H9 (cell line): ENCODE measurements around the gene TOM1L2. TPM values are rescaled to one million over a fixed set of nuclear protein-coding genes. Genes with fewer than 3 reads are reported as not detected.
A peak's percentile ranks its signal among the peaks of the same experiment; 100 is the strongest.

ENCODE experiments used
- DNase-seq: peaks from one replicate; pipeline ENCODE4 v3.0.0-alpha.2; 2017
- H2AFZ ChIP-seq: one replicate; pipeline ENCODE4 v1.6.1; 2013; ENCODE audit warnings: mild to moderate bottlenecking, low read length, control low read depth, moderate library complexity
- H2AK5ac ChIP-seq: 2 replicates; pipeline ENCODE4 v1.6.1; 2013; ENCODE audit warnings: low read length, control low read depth, mixed read lengths; ENCODE audit not compliant: insufficient read length
- H2BK120ac ChIP-seq: one replicate; pipeline ENCODE4 v1.6.1; 2013; ENCODE audit warnings: low read depth, mild to moderate bottlenecking, low read length, control low read depth, inconsistent platforms; ENCODE audit not compliant: poor library complexity, severe bottlenecking
- H2BK12ac ChIP-seq: 2 replicates; pipeline ENCODE4 v1.6.1; 2013; ENCODE audit warnings: low read length, control low read depth, mixed read lengths, low read depth; ENCODE audit not compliant: insufficient read length
- H2BK15ac ChIP-seq: 2 replicates; pipeline ENCODE4 v1.6.1; 2013; ENCODE audit warnings: low read depth, low read length, control low read depth
- H2BK20ac ChIP-seq: one replicate; pipeline ENCODE4 v1.6.1; 2013; ENCODE audit warnings: low read depth, mild to moderate bottlenecking, low read length, control low read depth, inconsistent platforms; ENCODE audit not compliant: poor library complexity, severe bottlenecking
- H2BK5ac ChIP-seq: 2 replicates; pipeline ENCODE4 v1.6.1; 2013; ENCODE audit warnings: low read length, control low read depth, mixed read lengths; ENCODE audit not compliant: insufficient read length
- H3K14ac ChIP-seq: 2 replicates; pipeline ENCODE4 v1.6.1; 2013; ENCODE audit warnings: low read length, control low read depth; ENCODE audit not compliant: insufficient read depth
- H3K18ac ChIP-seq: 2 replicates; pipeline ENCODE4 v1.6.1; 2013; ENCODE audit warnings: low read depth, mild to moderate bottlenecking, mixed read lengths, low read length, control low read depth; ENCODE audit not compliant: insufficient read length
- H3K23ac ChIP-seq: 2 replicates; pipeline ENCODE4 v1.6.1; 2013; ENCODE audit warnings: low read length, control low read depth, mixed read lengths, low read depth; ENCODE audit not compliant: insufficient read length
- H3K23me2 ChIP-seq: 2 replicates; pipeline ENCODE4 v1.6.1; 2013; ENCODE audit warnings: low read depth, mild to moderate bottlenecking, mixed read lengths, low read length, control low read depth; ENCODE audit not compliant: insufficient read length, poor library complexity, severe bottlenecking
- H3K27ac ChIP-seq: 2 replicates; pipeline ENCODE4 v1.5.1; 2013; ENCODE audit warnings: low read length, control low read depth, mixed read lengths, low read depth; ENCODE audit not compliant: insufficient read length
- H3K27me3 ChIP-seq: 2 replicates; pipeline ENCODE4 v1.6.1; 2013; ENCODE audit warnings: low read length, control low read depth, inconsistent platforms; ENCODE audit not compliant: insufficient read depth
- H3K4ac ChIP-seq: 2 replicates; pipeline ENCODE4 v1.6.1; 2013; ENCODE audit warnings: low read depth, mild to moderate bottlenecking, control low read depth, inconsistent platforms, low read length, moderate library complexity
- H3K4me1 ChIP-seq: 2 replicates; pipeline ENCODE4 v1.6.1; 2013; ENCODE audit warnings: low read length, control low read depth, inconsistent platforms; ENCODE audit not compliant: insufficient read depth
- H3K4me2 ChIP-seq: 2 replicates; pipeline ENCODE4 v1.6.1; 2013; ENCODE audit warnings: low read length, control low read depth, mixed read lengths; ENCODE audit not compliant: insufficient read length, insufficient read depth
- H3K56ac ChIP-seq: 2 replicates; pipeline ENCODE4 v1.6.1; 2013; ENCODE audit warnings: low read depth, mild to moderate bottlenecking, mixed read lengths, low read length, control low read depth; ENCODE audit not compliant: insufficient read length
- H3K79me1 ChIP-seq: 2 replicates; pipeline ENCODE4 v1.6.1; 2013; ENCODE audit warnings: low read depth, mild to moderate bottlenecking, moderate library complexity, low read length, control low read depth, inconsistent platforms; ENCODE audit not compliant: insufficient read depth, poor library complexity, severe bottlenecking
- H3K79me2 ChIP-seq: 2 replicates; pipeline ENCODE4 v1.6.1; 2013; ENCODE audit warnings: low read length, control low read depth, inconsistent platforms; ENCODE audit not compliant: insufficient read depth
- H3K9ac ChIP-seq: 2 replicates; pipeline ENCODE4 v1.6.1; 2013; ENCODE audit warnings: low read length, control low read depth, mixed read lengths; ENCODE audit not compliant: insufficient read length; ENCODE audit errors: extremely low read depth
- H3K9me3 ChIP-seq: one replicate; pipeline ENCODE4 v1.6.1; 2013; ENCODE audit warnings: low read depth, low read length, inconsistent platforms; ENCODE audit not compliant: control insufficient read depth
- H3T11ph ChIP-seq: one replicate; pipeline ENCODE4 v1.6.1; 2013; ENCODE audit warnings: mild to moderate bottlenecking, low read length, control low read depth, inconsistent platforms
- H4K20me1 ChIP-seq: one replicate; pipeline ENCODE4 v1.6.1; 2013; ENCODE audit not compliant: control insufficient read depth, insufficient read length, insufficient read depth
- H4K5ac ChIP-seq: 2 replicates; pipeline ENCODE4 v1.6.1; 2013; ENCODE audit warnings: low read depth, mild to moderate bottlenecking, mixed read lengths, low read length, control low read depth; ENCODE audit not compliant: insufficient read length
- H4K8ac ChIP-seq: replicated peaks from 2 replicates; pipeline ENCODE4 v1.6.1; 2013; ENCODE audit warnings: low read length, control low read depth, mixed read lengths, low read depth; ENCODE audit not compliant: insufficient read length
- H4K91ac ChIP-seq: 2 replicates; pipeline ENCODE4 v1.6.1; 2013; ENCODE audit warnings: low read depth, mild to moderate bottlenecking, moderate library complexity, mixed read lengths, low read length, control low read depth; ENCODE audit not compliant: insufficient read length
- H3K27ac Mint-ChIP-seq, 3 experiments: 2 replicates in 2 of 3; 3 replicates in 1 of 3; pipeline ENCODE4 v1.8.0; 2020 to 2021; ENCODE audit warnings: mixed read lengths in 3 of 3, mild to moderate bottlenecking in 1 of 3, moderate library complexity in 1 of 3
- H3K27me3 Mint-ChIP-seq: 2 replicates; pipeline ENCODE4 v1.8.0; 2021; ENCODE audit warnings: low read depth, mild to moderate bottlenecking, moderate library complexity, mixed read lengths
- H3K36me3 Mint-ChIP-seq, 3 experiments: 2 replicates in 2 of 3; 3 replicates in 1 of 3; pipeline ENCODE4 v1.8.0; 2020 to 2021; ENCODE audit warnings: low read depth in 3 of 3, mixed read lengths in 3 of 3; ENCODE audit not compliant: insufficient read depth in 1 of 3
- H3K4me1 Mint-ChIP-seq, 2 experiments: 2 replicates each; pipeline ENCODE4 v1.8.0; 2020; ENCODE audit warnings: mixed read lengths in 2 of 2
- H3K4me3 Mint-ChIP-seq, 2 experiments: 2 replicates in 1 of 2; 3 replicates in 1 of 2; pipeline ENCODE4 v1.8.0; 2020 to 2021; ENCODE audit warnings: mild to moderate bottlenecking in 2 of 2, mixed read lengths in 2 of 2, moderate library complexity in 1 of 2
- H3K9me3 Mint-ChIP-seq, 2 experiments: 2 replicates in 1 of 2; 3 replicates in 1 of 2; pipeline ENCODE4 v1.8.0; 2020; ENCODE audit warnings: mild to moderate bottlenecking in 2 of 2, mixed read lengths in 2 of 2, moderate library complexity in 1 of 2
- WGBS: extraction: QIAGEN DNeasy Blood & Tissue Kit; methylation state at CpG from one replicate; pipeline ENCODE4 v1.1.7; 2013; ENCODE audit warnings: missing lambda C conversion rate, low lambda C conversion rate, mixed read lengths; ENCODE audit not compliant: insufficient read length; ENCODE audit errors: extremely low coverage; 5-methylcytosine and 5-hydroxymethylcytosine counted together
- total RNA-seq: library from RNA; stranded (reverse); gene quantifications from 2 replicates; pipeline ENCODE4 v1.2.1, GENCODE V29; 2021
- TF ChIP-seq, protein P1 (sequence below): fragments of 200-600 bp; sonication (generic); conservative IDR thresholded peaks from 3 replicates; pipeline ENCODE4 v1.8.0; 2021; ENCODE audit warnings: antibody characterized with exemption, mild to moderate bottlenecking

Gene TOM1L2
- total RNA-seq, 1 experiment from 2014 or later, result 4.6 TPM

DNA sequence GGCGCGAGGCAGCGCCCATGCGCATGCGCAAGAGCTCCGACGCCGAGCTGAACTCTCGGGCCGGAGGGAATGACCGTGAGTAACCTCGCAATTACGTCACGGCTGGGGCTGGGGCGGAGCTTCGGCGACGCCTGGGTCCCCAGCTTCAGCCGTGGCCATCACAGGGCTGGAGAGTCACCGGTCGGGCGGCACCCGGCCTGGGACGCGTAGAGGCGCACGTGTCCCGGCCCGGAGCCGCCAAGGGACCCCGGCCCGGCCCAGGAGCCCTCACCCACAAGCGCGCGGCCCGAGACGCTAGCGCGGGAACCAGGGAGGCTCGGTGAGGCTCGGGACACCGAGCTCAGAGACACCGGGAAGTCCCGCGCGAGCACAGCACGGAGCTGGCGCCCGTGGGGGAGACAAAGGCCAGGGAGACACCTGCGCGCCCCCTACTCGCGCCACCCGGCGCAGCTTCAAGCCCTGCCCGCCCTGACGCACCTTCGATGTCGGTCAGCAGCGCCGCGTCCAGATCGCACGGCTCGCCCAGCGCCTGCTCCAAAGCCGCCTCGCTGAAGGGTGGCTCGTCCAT lies 135.9 kb downstream of the TOM1L2 start:
- Histone ChIP-seq H2BK5ac (no peak overlapping the region), H4K20me1 (peaks cover 3% of the 10 kb centered on the region), H3K9ac (peak overlapping the region; percentile 87), H2AK5ac (no peak overlapping the region), H2BK120ac (no peak overlapping the region), H3K56ac (no peak overlapping the region), H2AFZ (no peak overlapping the region), H4K91ac (peak overlapping the region; percentile 21), H3K4ac (no peak overlapping the region; the same call in 1 of the 2 replicates), H2BK20ac (no peak overlapping the region), H2BK12ac (no peak overlapping the region), H3K79me2 (peaks cover 15% of the 10 kb centered on the region; the same call in 1 of the 2 replicates), H3T11ph (no peak overlapping the region), H3K27me3 (no peaks in the 10 kb centered on the region), H3K79me1 (no peaks in the 10 kb centered on the region), H3K27ac (no peak overlapping the region), H4K5ac (no peak overlapping the region), H3K23me2 (peaks cover 13% of the 10 kb centered on the region), H3K4me2 (peak overlapping the region; percentile 44), H2BK15ac (no peak overlapping the region), H3K18ac (peak overlapping the region; percentile 96), H3K4me1 (peaks cover 16% of the 10 kb centered on the region), H3K9me3 (no peaks in the 10 kb centered on the region), H4K8ac (no peak overlapping the region), H3K14ac (peak overlapping the region; percentile 98), H3K23ac (no peak overlapping the region)
- TF ChIP-seq, protein P1, sequence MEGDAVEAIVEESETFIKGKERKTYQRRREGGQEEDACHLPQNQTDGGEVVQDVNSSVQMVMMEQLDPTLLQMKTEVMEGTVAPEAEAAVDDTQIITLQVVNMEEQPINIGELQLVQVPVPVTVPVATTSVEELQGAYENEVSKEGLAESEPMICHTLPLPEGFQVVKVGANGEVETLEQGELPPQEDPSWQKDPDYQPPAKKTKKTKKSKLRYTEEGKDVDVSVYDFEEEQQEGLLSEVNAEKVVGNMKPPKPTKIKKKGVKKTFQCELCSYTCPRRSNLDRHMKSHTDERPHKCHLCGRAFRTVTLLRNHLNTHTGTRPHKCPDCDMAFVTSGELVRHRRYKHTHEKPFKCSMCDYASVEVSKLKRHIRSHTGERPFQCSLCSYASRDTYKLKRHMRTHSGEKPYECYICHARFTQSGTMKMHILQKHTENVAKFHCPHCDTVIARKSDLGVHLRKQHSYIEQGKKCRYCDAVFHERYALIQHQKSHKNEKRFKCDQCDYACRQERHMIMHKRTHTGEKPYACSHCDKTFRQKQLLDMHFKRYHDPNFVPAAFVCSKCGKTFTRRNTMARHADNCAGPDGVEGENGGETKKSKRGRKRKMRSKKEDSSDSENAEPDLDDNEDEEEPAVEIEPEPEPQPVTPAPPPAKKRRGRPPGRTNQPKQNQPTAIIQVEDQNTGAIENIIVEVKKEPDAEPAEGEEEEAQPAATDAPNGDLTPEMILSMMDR, result no peak
- peaks cover 59 to 71% of the 10 kb centered on the region in 2 experiments for H3K4me1 Mint-ChIP-seq
- peak; percentile 98 for DNase-seq
- peak overlapping the region in 2 of 3 experiments; percentile 93 to 96; a peak in 3 of 7 replicates for H3K27ac Mint-ChIP-seq
- no CpG with 5 or more reads among the region's 69 CpGs for WGBS
- peaks cover 2% of the 10 kb centered on the region; the same call in 1 of the 2 replicates for H3K27me3 Mint-ChIP-seq
- peak overlapping the region; percentile 76 to 87 for H3K4me3 Mint-ChIP-seq
- H3K9me3 Mint-ChIP-seq, result no peaks in the 10 kb centered on the region; a peak in 3 of 5 replicates
- peaks cover 7 to 30% (median 29%) of the 10 kb centered on the region in 3 experiments for H3K36me3 Mint-ChIP-seq
